ENCODE results near the gene TNFRSF13B.

The TNFRSF13B gene

GRCh38 chr17:16952401-16952800 lies 19.5 kb downstream of the TNFRSF13B start:
- H3K36me3 ChIP-seq (ENCODE audit: low read length) = peaks cover 42% of the 10 kb centered on the region
- H3K9ac ChIP-seq (ENCODE audit: low read length) = no peak overlapping the region
- H3K9me3 ChIP-seq (ENCODE audit: insufficient read depth, low read length) = no peaks in the 10 kb centered on the region
- H3K9me2 ChIP-seq (replicated peaks; ENCODE audit: insufficient read depth, low read length) = no peaks in the 10 kb centered on the region
- no peak overlapping the region for H3K4me3 ChIP-seq (ENCODE audit: insufficient read depth, low read length, poor library complexity, severe bottlenecking)
- H3K4me2 ChIP-seq (ENCODE audit: low read depth, low read length, poor library complexity, severe bottlenecking) = no peak overlapping the region
- no peak for TF ChIP-seq EZH2phosphoT487 (conservative IDR thresholded peaks at IDR 0.05; ENCODE audit: low read length)
- TF ChIP-seq CTCF (IDR thresholded peaks at IDR 0.05; ENCODE audit: insufficient read depth, low read length, poor library complexity, severe bottlenecking) = no peak
- no peaks in the 10 kb centered on the region for H4K20me1 ChIP-seq (ENCODE audit: low read depth, low read length)
- peaks cover 8% of the 10 kb centered on the region; the same call in 1 of the 2 replicates for H3F3A ChIP-seq (ENCODE audit: insufficient read depth)
- H3K27me3 ChIP-seq (ENCODE audit: low read length) = no peaks in the 10 kb centered on the region
- peaks cover 58% of the 10 kb centered on the region for H3K79me2 ChIP-seq (ENCODE audit: insufficient read depth, low read length)
- no peak overlapping the region for H3K27ac ChIP-seq (ENCODE audit: low read depth, low read length)
- H2AFZ ChIP-seq (ENCODE audit: low read depth, low read length, severe bottlenecking) = no peak overlapping the region

- H3K27ac ChIP-seq (ENCODE audit: low read depth, low read length) = no peak overlapping the region
- TF ChIP-seq EZH2phosphoT487 (conservative IDR thresholded peaks at IDR 0.05; ENCODE audit: low read length) (no peak), CTCF (IDR thresholded peaks at IDR 0.05; ENCODE audit: insufficient read depth, low read length, poor library complexity, severe bottlenecking) (no peak)
- H4K20me1 ChIP-seq (ENCODE audit: low read depth, low read length) = 0 out of 2 replicates have a peak, but pooled peaks cover 4% of the 10 kb centered on the region
- no peak overlapping the region for H3K4me3 ChIP-seq (ENCODE audit: insufficient read depth, low read length, poor library complexity, severe bottlenecking)
- no peak overlapping the region for H3K9ac ChIP-seq (ENCODE audit: low read length)
- peaks cover 11% of the 10 kb centered on the region; the same call in 1 of the 2 replicates for H3F3A ChIP-seq (ENCODE audit: insufficient read depth)
- H3K9me3 ChIP-seq (ENCODE audit: insufficient read depth, low read length) = no peaks in the 10 kb centered on the region
- no peak overlapping the region for H2AFZ ChIP-seq (ENCODE audit: low read depth, low read length, severe bottlenecking)
- no peak overlapping the region for H3K4me2 ChIP-seq (ENCODE audit: low read depth, low read length, poor library complexity, severe bottlenecking)
- H3K36me3 ChIP-seq (ENCODE audit: low read length) = peaks cover 48% of the 10 kb centered on the region
- peaks cover 55% of the 10 kb centered on the region for H3K79me2 ChIP-seq (ENCODE audit: insufficient read depth, low read length)
- no peaks in the 10 kb centered on the region for H3K9me2 ChIP-seq (replicated peaks; ENCODE audit: insufficient read depth, low read length)
- no peaks in the 10 kb centered on the region for H3K27me3 ChIP-seq (ENCODE audit: low read length)
Observed at GRCh38 chr17:16950488-16950887, 21.4 kb downstream of the TNFRSF13B start.

- Histone ChIP-seq H3K9me2 (replicated peaks; ENCODE audit: insufficient read depth, low read length) (no peaks in the 10 kb centered on the region), H3F3A (ENCODE audit: insufficient read depth) (peaks cover 11% of the 10 kb centered on the region; the same call in 1 of the 2 replicates), H2AFZ (ENCODE audit: low read depth, low read length, severe bottlenecking) (no peak overlapping the region), H3K36me3 (ENCODE audit: low read length) (peaks cover 44% of the 10 kb centered on the region), H4K20me1 (ENCODE audit: low read depth, low read length) (0 out of 2 replicates have a peak, but pooled peaks cover 4% of the 10 kb centered on the region), H3K9me3 (ENCODE audit: insufficient read depth, low read length) (no peaks in the 10 kb centered on the region), H3K4me3 (ENCODE audit: insufficient read depth, low read length, poor library complexity, severe bottlenecking) (no peak overlapping the region), H3K9ac (ENCODE audit: low read length) (no peak overlapping the region), H3K27me3 (ENCODE audit: low read length) (no peaks in the 10 kb centered on the region), H3K79me2 (ENCODE audit: insufficient read depth, low read length) (peaks cover 55% of the 10 kb centered on the region), H3K4me2 (ENCODE audit: low read depth, low read length, poor library complexity, severe bottlenecking) (no peak overlapping the region), H3K27ac (ENCODE audit: low read depth, low read length) (peak overlapping the region; percentile 53; the same call in 1 of the 2 replicates)
- no peak for TF ChIP-seq CTCF (IDR thresholded peaks at IDR 0.05; ENCODE audit: insufficient read depth, low read length, poor library complexity, severe bottlenecking)
- TF ChIP-seq EZH2phosphoT487 (conservative IDR thresholded peaks at IDR 0.05; ENCODE audit: low read length) = no peak
Observed at GRCh38 chr17:16948587-16949376, 23.1 kb downstream of the TNFRSF13B start.

All from SU-DHL-6 (cell line).